Gastroesophageal sphincter (tissue), 4 donors: Measurements from ENCODE around the gene TNFRSF18. TPM values are rescaled to one million over a fixed set of nuclear protein-coding genes. Genes with fewer than 3 reads are reported as not detected.

Source experiments
- ATAC-seq: fragments of 150-250 bp; one replicate; pipeline ENCODE4 v1.9.1; 2016; ENCODE audit warnings: mild to moderate bottlenecking, moderate library complexity
- H3K27ac ChIP-seq, 4 donors: fragments of 200-600 bp; sonication (generic) in 3 of 4; 1 replicate in 3 of 4; 2 replicates in 1 of 4; pipeline ENCODE4 v1.5.1; 2016 to 2019
- H3K27me3 ChIP-seq: fragments of 200-600 bp; sonication (generic); one replicate; pipeline ENCODE4 v1.5.1; 2019
- H3K36me3 ChIP-seq, 2 donors: fragments of 200-600 bp; sonication (generic); one replicate each; pipeline ENCODE4 v1.5.1; 2019; ENCODE audit warnings: control low read depth in 1 of 2
- H3K4me1 ChIP-seq, 3 donors: fragments of 200-600 bp; sonication (generic); 1 replicate in 2 of 3; 2 replicates in 1 of 3; pipeline ENCODE4 v1.5.1; 2016 to 2019; ENCODE audit warnings: control low read depth in 2 of 3
- H3K4me3 ChIP-seq, 2 donors: fragments of 200-600 bp; sonication (generic); one replicate each; pipeline ENCODE4 v1.5.1; 2019; ENCODE audit warnings: mild to moderate bottlenecking in 1 of 2, moderate library complexity in 1 of 2
- H3K9me3 ChIP-seq, 3 donors: fragments of 200-600 bp; sonication (generic); one replicate each; pipeline ENCODE4 v1.5.1; 2017 to 2019; ENCODE audit warnings: control low read depth in 2 of 3
- CTCF ChIP-seq, 4 experiments: fragments of 200-600 bp in 2 of 4; fragments of 450-650 bp in 2 of 4; sonication (generic) in 1 of 4; IDR thresholded peaks; one replicate each; pipeline ENCODE4 v1.5.1; 2017 to 2019; ENCODE audit warnings: antibody characterized with exemption in 4 of 4, mild to moderate bottlenecking in 2 of 4, moderate library complexity in 2 of 4
- EP300 ChIP-seq: sonication (generic); formaldehyde crosslinking; IDR thresholded peaks from one replicate; pipeline ENCODE4 v1.6.1; 2017; ENCODE audit warnings: antibody characterized with exemption, mild to moderate bottlenecking
- POLR2A ChIP-seq, 2 donors: fragments of 450-650 bp; IDR thresholded peaks; one replicate each; pipeline ENCODE4 v1.6.1; 2017; ENCODE audit warnings: antibody characterized with exemption in 2 of 2, mild to moderate bottlenecking in 2 of 2, moderate library complexity in 1 of 2
- POLR2AphosphoS5 ChIP-seq: sonication (generic); formaldehyde crosslinking; IDR thresholded peaks from one replicate; pipeline ENCODE4 v1.6.1; 2017; ENCODE audit warnings: antibody characterized with exemption
- WGBS, 2 donors: methylation state at CpG; one replicate each; pipeline ENCODE4 v1.1.5; 2018; ENCODE audit warnings: low coverage in 1 of 2; 5-methylcytosine and 5-hydroxymethylcytosine counted together
- total RNA-seq, 4 donors: library from RNA; depleted of rRNA; stranded (reverse); fragments of >200 nt; gene quantifications; one replicate each; pipeline ENCODE4 v1.1.0, GENCODE V29; 2016

Gene TNFRSF18
- total RNA-seq, 4 donors from 2014 or later: 0.35 to 2.2 TPM; not detected in 2

- Histone ChIP-seq H3K4me3 (no peak overlapping the region), H3K9me3 (no peaks in the 10 kb centered on the region), H3K27ac (no peak overlapping the region), H3K4me1 (peaks cover 0 to 5% (median 0%) of the 10 kb centered on the region in 3 donors), H3K36me3 (peaks cover 0 to 100% of the 10 kb centered on the region in 2 donors), H3K27me3 (no peaks in the 10 kb centered on the region)
- TF ChIP-seq POLR2AphosphoS5 (no peak), CTCF (IDR thresholded peaks at IDR 0.05) (no peak), POLR2A (IDR thresholded peaks at IDR 0.05) (no peak), EP300 (no peak)
- WGBS, 2 donors: 100% methylated on average over 1 of the region's 24 CpGs; no CpG with 5 or more reads in 1 of the 2 donors
- no peak for ATAC-seq
Observed at GRCh38 chr1:1220197-1220596, 13.8 kb upstream of the TNFRSF18 start.

- Histone ChIP-seq H3K27me3 (no peaks in the 10 kb centered on the region), H3K9me3 (no peaks in the 10 kb centered on the region), H3K27ac (no peak overlapping the region), H3K4me3 (no peak overlapping the region), H3K36me3 (peaks cover 0 to 93% of the 10 kb centered on the region in 2 donors), H3K4me1 (peaks cover 0 to 8% (median 0%) of the 10 kb centered on the region in 3 donors)
- no peak for TF ChIP-seq EP300
- TF ChIP-seq POLR2A (IDR thresholded peaks at IDR 0.05): no peak
- no peak for TF ChIP-seq POLR2AphosphoS5
- no peak for TF ChIP-seq CTCF (IDR thresholded peaks at IDR 0.05)
- no CpG with 5 or more reads among the region's 20 CpGs for WGBS, 2 donors
- ATAC-seq: no peak
Observed at GRCh38 chr1:1219341-1219740, 12.9 kb upstream of the TNFRSF18 start.

GRCh38 chr1:1218524-1219200, 12.3 kb upstream of the TNFRSF18 start:
- Histone ChIP-seq H3K36me3 (peaks cover 0 to 86% of the 10 kb centered on the region in 2 donors), H3K4me1 (peaks cover 0 to 14% (median 0%) of the 10 kb centered on the region in 3 donors), H3K27ac (no peak overlapping the region), H3K27me3 (no peaks in the 10 kb centered on the region), H3K9me3 (no peaks in the 10 kb centered on the region), H3K4me3 (no peak overlapping the region)
- no CpG with 5 or more reads among the region's 36 CpGs for WGBS, 2 donors
- TF ChIP-seq CTCF (IDR thresholded peaks at IDR 0.05): no peak
- no peak for TF ChIP-seq EP300
- no peak for TF ChIP-seq POLR2AphosphoS5
- TF ChIP-seq POLR2A (IDR thresholded peaks at IDR 0.05): no peak
- ATAC-seq: no peak

GRCh38 chr1:1217621-1218523, 11.5 kb upstream of the TNFRSF18 start:
- Histone ChIP-seq H3K9me3 (no peaks in the 10 kb centered on the region), H3K27ac (no peak overlapping the region), H3K36me3 (peaks cover 0 to 78% of the 10 kb centered on the region in 2 donors), H3K4me1 (peaks cover 0 to 22% (median 0%) of the 10 kb centered on the region in 3 donors), H3K4me3 (no peak overlapping the region), H3K27me3 (no peaks in the 10 kb centered on the region)
- no peak for ATAC-seq
- no peak for TF ChIP-seq POLR2AphosphoS5
- no peak for TF ChIP-seq CTCF (IDR thresholded peaks at IDR 0.05)
- no peak for TF ChIP-seq POLR2A (IDR thresholded peaks at IDR 0.05)
- 87% methylated on average over 25 of the region's 52 CpGs; no CpG with 5 or more reads in 1 of the 2 donors for WGBS, 2 donors
